ENCODE results near the gene KRT9. TPM values are rescaled to one million over a fixed set of nuclear protein-coding genes. Genes with fewer than 3 reads are reported as not detected.
A peak's percentile ranks its signal among the peaks of the same experiment; 100 is the strongest.

The KRT9 gene
- total and polyA plus RNA-seq, 2 of the 13 experiments (the other 11 are each of a cell fraction or from before 2014, with no cell fraction given): not detected

DNA sequence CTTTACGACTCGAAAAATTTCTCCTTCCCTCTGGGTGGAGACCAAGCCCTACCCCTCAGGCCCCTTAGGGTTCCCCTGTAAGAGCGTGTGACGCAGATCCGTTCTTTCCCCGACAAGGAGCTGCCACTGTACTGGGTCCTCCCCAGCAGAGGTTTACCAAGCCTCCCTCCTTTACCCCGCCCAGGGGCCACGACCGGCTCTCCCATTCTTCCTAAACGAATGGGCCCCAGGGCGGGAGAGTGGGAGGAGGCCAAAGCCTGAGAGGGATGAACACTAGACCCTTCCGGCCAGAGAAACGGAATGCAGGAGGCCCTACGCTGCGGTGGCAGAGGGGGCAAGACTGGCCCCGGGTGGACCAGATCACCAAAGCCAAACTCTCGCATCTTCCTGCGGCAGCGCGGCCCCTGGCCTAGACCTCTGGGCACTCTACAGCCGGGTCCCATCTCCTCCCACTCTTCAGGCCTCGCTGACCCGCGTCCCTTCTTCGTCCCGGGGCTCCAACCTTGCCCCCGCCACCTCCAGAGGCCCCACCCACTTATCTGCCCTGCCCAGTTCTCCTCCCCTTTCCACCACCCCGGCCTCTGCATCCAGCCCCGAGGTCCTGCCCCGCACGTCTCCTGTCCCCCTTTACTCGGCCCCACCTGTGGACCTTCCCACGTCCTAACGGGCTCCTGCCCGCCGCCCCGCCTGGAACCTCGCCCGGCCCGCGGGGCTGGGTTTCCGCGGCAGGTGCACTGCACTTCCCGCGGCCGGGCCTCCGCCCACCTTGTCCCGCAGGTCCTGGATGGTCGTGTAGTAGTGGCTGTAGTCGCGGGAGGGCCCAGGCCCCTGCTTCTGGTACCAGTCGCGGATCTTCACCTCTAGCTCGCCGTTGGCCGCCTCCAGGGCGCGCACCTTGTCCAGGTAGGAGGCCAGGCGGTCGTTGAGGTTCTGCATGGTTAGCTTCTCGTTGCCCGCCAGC, 44.5 kb downstream of the KRT9 start (continued):
- TF ChIP-seq, protein P1, sequence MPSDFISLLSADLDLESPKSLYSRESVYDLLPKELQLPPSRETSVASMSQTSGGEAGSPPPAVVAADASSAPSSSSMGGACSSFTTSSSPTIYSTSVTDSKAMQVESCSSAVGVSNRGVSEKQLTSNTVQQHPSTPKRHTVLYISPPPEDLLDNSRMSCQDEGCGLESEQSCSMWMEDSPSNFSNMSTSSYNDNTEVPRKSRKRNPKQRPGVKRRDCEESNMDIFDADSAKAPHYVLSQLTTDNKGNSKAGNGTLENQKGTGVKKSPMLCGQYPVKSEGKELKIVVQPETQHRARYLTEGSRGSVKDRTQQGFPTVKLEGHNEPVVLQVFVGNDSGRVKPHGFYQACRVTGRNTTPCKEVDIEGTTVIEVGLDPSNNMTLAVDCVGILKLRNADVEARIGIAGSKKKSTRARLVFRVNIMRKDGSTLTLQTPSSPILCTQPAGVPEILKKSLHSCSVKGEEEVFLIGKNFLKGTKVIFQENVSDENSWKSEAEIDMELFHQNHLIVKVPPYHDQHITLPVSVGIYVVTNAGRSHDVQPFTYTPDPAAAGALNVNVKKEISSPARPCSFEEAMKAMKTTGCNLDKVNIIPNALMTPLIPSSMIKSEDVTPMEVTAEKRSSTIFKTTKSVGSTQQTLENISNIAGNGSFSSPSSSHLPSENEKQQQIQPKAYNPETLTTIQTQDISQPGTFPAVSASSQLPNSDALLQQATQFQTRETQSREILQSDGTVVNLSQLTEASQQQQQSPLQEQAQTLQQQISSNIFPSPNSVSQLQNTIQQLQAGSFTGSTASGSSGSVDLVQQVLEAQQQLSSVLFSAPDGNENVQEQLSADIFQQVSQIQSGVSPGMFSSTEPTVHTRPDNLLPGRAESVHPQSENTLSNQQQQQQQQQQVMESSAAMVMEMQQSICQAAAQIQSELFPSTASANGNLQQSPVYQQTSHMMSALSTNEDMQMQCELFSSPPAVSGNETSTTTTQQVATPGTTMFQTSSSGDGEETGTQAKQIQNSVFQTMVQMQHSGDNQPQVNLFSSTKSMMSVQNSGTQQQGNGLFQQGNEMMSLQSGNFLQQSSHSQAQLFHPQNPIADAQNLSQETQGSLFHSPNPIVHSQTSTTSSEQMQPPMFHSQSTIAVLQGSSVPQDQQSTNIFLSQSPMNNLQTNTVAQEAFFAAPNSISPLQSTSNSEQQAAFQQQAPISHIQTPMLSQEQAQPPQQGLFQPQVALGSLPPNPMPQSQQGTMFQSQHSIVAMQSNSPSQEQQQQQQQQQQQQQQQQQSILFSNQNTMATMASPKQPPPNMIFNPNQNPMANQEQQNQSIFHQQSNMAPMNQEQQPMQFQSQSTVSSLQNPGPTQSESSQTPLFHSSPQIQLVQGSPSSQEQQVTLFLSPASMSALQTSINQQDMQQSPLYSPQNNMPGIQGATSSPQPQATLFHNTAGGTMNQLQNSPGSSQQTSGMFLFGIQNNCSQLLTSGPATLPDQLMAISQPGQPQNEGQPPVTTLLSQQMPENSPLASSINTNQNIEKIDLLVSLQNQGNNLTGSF (CRISPR knock-in tag; IDR thresholded peaks at IDR 0.05): peak; percentile 23; the same call in 1 of the 2 replicates
- no peak for TF ChIP-seq ZBTB21 (CRISPR knock-in tag; IDR thresholded peaks at IDR 0.05)
- TF ChIP-seq CBX2 (IDR thresholded peaks at IDR 0.05; ENCODE audit: low read depth, low read length): no peak
- no peak; the same call in 1 of the 2 replicates for TF ChIP-seq CBX2 (CRISPR knock-in tag; IDR thresholded peaks at IDR 0.05; ENCODE audit: low read depth)
- no peak for TF ChIP-seq ZNF30 (CRISPR knock-in tag; IDR thresholded peaks at IDR 0.05)
- no peak for TF ChIP-seq JUND (CRISPR knock-in tag; IDR thresholded peaks at IDR 0.05)
- TF ChIP-seq ELF4 (CRISPR knock-in tag; IDR thresholded peaks at IDR 0.05; ENCODE audit: borderline replicate concordance): no peak; the same call in 1 of the 2 replicates
- TF ChIP-seq, protein P2, sequence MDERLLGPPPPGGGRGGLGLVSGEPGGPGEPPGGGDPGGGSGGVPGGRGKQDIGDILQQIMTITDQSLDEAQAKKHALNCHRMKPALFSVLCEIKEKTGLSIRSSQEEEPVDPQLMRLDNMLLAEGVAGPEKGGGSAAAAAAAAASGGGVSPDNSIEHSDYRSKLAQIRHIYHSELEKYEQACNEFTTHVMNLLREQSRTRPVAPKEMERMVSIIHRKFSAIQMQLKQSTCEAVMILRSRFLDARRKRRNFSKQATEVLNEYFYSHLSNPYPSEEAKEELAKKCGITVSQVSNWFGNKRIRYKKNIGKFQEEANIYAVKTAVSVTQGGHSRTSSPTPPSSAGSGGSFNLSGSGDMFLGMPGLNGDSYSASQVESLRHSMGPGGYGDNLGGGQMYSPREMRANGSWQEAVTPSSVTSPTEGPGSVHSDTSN (CRISPR knock-in tag; IDR thresholded peaks at IDR 0.05): no peak
- no peak for TF ChIP-seq KLF13 (CRISPR knock-in tag; IDR thresholded peaks at IDR 0.05)
- TF ChIP-seq FLYWCH1 (CRISPR knock-in tag; IDR thresholded peaks at IDR 0.05): no peak
- TF ChIP-seq, protein P3, sequence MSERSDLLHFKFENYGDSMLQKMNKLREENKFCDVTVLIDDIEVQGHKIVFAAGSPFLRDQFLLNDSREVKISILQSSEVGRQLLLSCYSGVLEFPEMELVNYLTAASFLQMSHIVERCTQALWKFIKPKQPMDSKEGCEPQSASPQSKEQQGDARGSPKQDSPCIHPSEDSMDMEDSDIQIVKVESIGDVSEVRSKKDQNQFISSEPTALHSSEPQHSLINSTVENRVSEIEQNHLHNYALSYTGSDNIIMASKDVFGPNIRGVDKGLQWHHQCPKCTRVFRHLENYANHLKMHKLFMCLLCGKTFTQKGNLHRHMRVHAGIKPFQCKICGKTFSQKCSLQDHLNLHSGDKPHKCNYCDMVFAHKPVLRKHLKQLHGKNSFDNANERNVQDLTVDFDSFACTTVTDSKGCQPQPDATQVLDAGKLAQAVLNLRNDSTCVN (CRISPR knock-in tag; IDR thresholded peaks at IDR 0.05; ENCODE audit: borderline replicate concordance): no peak
- TF ChIP-seq, protein P4, sequence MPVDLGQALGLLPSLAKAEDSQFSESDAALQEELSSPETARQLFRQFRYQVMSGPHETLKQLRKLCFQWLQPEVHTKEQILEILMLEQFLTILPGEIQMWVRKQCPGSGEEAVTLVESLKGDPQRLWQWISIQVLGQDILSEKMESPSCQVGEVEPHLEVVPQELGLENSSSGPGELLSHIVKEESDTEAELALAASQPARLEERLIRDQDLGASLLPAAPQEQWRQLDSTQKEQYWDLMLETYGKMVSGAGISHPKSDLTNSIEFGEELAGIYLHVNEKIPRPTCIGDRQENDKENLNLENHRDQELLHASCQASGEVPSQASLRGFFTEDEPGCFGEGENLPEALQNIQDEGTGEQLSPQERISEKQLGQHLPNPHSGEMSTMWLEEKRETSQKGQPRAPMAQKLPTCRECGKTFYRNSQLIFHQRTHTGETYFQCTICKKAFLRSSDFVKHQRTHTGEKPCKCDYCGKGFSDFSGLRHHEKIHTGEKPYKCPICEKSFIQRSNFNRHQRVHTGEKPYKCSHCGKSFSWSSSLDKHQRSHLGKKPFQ (CRISPR knock-in tag; IDR thresholded peaks at IDR 0.05; ENCODE audit: insufficient replicate concordance): no peak
- TF ChIP-seq ZFP41 (CRISPR knock-in tag; IDR thresholded peaks at IDR 0.05; ENCODE audit: borderline replicate concordance): no peak; the same call in 1 of the 2 replicates
- no peak for TF ChIP-seq ZNF367 (CRISPR knock-in tag; IDR thresholded peaks at IDR 0.05; ENCODE audit: borderline replicate concordance)
- no peak for TF ChIP-seq ZNF615 (CRISPR knock-in tag; IDR thresholded peaks at IDR 0.05; ENCODE audit: borderline replicate concordance)
- TF ChIP-seq, protein P5, sequence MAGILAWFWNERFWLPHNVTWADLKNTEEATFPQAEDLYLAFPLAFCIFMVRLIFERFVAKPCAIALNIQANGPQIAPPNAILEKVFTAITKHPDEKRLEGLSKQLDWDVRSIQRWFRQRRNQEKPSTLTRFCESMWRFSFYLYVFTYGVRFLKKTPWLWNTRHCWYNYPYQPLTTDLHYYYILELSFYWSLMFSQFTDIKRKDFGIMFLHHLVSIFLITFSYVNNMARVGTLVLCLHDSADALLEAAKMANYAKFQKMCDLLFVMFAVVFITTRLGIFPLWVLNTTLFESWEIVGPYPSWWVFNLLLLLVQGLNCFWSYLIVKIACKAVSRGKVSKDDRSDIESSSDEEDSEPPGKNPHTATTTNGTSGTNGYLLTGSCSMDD (CRISPR knock-in tag; IDR thresholded peaks at IDR 0.05): no peak
- TF ChIP-seq ATM (IDR thresholded peaks at IDR 0.05; ENCODE audit: borderline replicate concordance): no peak

Measured in HepG2 (cell line).